GM18520 (cell line): ENCODE data around the gene ATP8B4.

Experiments used
- ATAC-seq: cut with Tn5 transposase; IDR thresholded peaks from one replicate; pipeline ENCODE4 v1.9.1; 2021; ENCODE audit not compliant: unreplicated experiment

Gene ATP8B4

GRCh38 chr15:50065279-50065678, 53.8 kb downstream of the ATP8B4 start:
- ATAC-seq: no peak

GRCh38 chr15:50064673-50065072, 54.4 kb downstream of the ATP8B4 start:
- ATAC-seq: no peak

GRCh38 chr15:50063226-50063625, 55.8 kb downstream of the ATP8B4 start:
- ATAC-seq: no peak

DNA sequence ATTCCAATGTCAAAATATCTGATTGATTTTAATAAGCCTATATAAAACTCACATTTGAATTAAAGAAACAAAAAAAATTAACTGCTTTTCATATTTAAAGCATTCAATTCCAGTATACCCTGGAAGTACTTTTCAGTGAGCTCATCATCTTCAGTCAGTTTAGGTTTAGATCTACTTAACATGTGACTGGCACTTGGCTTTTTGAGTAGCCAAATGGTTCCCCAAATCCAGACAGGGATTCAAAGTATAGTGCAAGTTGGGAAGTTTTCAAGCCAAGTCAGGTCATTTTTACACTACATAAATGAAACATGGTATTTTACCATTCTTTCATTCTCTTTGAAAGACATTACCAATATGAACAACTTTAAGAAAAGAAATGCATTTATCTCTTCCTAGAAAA, 57.5 kb downstream of the ATP8B4 start:
- no peak for ATAC-seq

DNA sequence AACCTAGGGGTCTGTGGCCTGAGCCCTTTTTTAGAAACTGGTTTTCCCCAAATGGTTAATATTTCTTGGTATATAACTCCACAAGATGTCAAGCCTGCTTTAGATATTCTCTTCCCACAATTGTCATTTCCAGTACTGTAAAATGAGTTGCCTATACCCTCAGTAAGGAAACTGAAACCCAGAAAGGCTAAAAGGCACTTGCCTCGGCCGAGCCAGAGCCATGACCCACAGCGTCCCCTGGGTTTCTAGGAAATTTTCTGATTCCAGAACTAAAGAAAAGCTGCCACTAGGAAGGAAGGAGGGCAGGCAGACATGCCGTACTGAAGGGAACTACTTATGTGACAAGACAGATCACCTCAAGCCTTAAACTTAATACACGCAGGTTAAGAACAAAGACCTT, 59.1 kb downstream of the ATP8B4 start:
- no peak for ATAC-seq

GRCh38 chr15:50059203-50059772, 59.7 kb downstream of the ATP8B4 start:
- no peak for ATAC-seq

- ATAC-seq: no peak
Observed at GRCh38 chr15:50057905-50058639, 61.0 kb downstream of the ATP8B4 start.

- ATAC-seq: no peak
Observed at GRCh38 chr15:50057196-50057595, 61.8 kb downstream of the ATP8B4 start.

DNA sequence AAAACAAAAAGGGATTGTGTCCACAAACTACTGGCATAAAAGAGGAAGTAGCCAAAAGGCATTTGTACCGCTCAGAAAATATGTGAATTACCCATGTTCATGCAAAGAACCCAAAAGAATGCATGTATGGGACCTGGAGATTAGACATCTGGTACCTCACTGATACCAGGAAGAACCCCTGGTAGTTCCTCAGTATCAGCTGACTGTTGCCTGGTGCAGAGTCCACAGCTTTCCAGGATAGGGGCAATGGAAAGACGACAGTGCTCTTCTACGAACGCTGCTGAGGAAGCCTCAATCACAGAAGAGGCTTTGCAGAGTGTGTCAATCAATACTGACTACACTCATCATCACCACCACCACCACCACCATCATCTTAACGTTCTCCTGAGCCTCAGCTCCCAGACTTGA, 63.3 kb downstream of the ATP8B4 start:
- no peak for ATAC-seq

GRCh38 chr15:50055332-50055731, 63.7 kb downstream of the ATP8B4 start:
- no peak for ATAC-seq

- no peak for ATAC-seq
Observed at GRCh38 chr15:50053055-50053856, 65.8 kb downstream of the ATP8B4 start.

DNA sequence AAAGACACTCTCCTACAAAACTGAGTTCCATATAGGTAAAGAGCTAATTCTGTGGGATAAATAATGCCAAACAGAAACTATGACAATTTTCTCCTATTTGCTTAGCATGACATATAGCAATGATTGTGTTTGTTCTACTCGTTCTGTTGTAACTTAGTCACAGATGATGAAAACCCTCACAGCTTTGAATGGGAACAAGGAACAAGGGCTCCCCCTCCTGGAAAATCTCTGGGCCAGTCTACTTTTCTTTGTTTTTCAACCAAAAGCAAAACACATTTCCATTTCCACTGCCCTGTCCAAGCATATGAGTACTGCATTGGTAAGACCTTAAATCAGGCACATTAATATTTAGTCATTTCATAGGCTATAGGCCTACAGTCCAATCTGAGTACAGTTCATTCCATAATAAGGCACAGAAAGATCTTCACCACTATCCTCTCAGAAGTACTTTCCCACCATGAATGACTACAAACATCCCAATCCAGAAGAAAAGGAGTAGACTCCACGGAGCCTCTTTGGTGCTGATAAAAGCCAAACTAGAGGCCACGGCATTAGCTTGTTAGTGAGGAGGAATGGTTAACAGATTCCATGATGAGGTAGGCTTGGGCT, 67.1 kb downstream of the ATP8B4 start:
- no peak for ATAC-seq

- ATAC-seq: no peak
Observed at GRCh38 chr15:50050986-50051743, 67.9 kb downstream of the ATP8B4 start.

GRCh38 chr15:50049871-50050270, 69.2 kb downstream of the ATP8B4 start:
- ATAC-seq: no peak

DNA sequence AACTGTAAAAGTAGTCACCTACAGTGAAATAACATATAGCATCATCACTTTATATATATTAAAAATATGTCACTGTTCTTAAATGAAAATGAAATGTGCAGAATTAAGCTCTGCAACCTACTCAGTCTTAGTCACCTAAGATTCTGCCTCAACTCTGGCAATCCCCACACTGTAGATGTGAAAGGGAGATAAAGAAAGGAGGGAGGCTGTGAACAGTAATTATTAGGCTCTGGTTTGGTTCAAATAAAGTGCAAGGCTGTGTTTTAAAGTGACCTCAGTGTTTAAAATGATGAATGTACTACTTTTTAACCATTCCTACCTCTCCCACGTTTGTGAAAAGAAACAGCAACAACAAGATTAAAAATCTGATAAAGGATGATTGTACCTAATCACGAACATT, 72.2 kb downstream of the ATP8B4 start:
- ATAC-seq: peak; percentile 47

GRCh38 chr15:50046159-50046558, 72.9 kb downstream of the ATP8B4 start:
- ATAC-seq: peak; percentile 61

GRCh38 chr15:50044904-50045303, 74.1 kb downstream of the ATP8B4 start:
- no peak for ATAC-seq

DNA sequence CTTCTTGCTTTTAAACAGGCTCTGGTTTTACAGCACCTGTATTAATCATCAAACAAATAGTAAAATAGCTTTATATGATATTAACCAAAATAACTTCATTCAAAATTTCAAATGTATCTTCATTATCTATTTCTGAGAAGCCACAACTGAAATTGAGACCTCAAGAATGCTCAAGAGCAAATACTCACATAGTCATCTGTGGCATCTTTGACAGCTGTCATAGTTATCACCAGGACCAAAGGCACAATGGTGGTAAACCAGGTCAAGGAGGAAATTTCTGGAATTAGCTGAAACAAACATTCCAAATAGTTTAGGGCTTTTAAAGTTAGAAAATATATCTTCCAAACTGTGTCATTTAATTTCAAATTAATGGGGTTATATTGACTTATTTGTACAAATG, 74.6 kb downstream of the ATP8B4 start:
- no peak for ATAC-seq

- no peak for ATAC-seq
Observed at GRCh38 chr15:50042775-50043174, 76.3 kb downstream of the ATP8B4 start.

DNA sequence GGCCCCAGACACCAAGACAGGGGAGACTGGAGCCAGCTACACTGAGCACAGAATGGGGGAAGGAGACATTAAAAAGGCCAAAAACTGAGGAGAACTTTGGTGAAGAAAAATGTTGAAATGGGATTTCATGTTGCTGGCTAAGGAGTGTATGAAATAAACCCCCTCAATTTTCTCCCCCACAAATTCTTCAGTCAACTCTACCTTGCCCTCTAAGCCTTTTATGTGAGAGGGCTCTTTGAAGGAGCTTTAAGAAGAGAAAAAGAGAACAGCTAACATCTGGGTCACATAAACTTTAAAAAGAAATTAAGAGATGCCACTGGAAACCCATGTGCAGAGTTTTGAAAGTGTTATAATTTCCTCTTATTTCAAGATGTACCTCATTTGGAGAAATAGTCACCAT, 88.6 kb downstream of the ATP8B4 start:
- no peak for ATAC-seq

- ATAC-seq: no peak
Observed at GRCh38 chr15:50028326-50028725, 90.7 kb downstream of the ATP8B4 start.
